HCT116 (cell line): ENCODE results near the gene SIRPG. TPM values are rescaled to one million over a fixed set of nuclear protein-coding genes. Genes with fewer than 3 reads are reported as not detected.

Experiments
- ATAC-seq: fragments of 200-7000 bp; cut with Tn5 transposase; 2 replicates; pipeline ENCODE4 v1.9.1; 2020; ENCODE audit warnings: mild to moderate bottlenecking, moderate library complexity
- BruUV-seq: library from RNA; stranded (reverse); fragments of 400-500 nt; replicated peaks from 2 replicates; lab custom pipeline; 2021; lab: Mats Ljungman, UMichigan
- CTCF ChIA-PET: fragments of 300-600 bp; sonication (Branson Sonifier 250); formaldehyde crosslinking; loops from one replicate; lab custom pipeline; 2021; ENCODE audit warnings: antibody characterized with exemption; lab: Charles Lee
- POLR2A ChIA-PET: fragments of 300-600, 350-600 bp; sonication (Branson Sonifier 250); formaldehyde crosslinking; loops from one replicate; lab custom pipeline; 2021; ENCODE audit warnings: antibody characterized with exemption; lab: Charles Lee
- RAD21 ChIA-PET, 2 experiments: fragments of 300-600 bp; sonication (Branson Sonifier 250); formaldehyde crosslinking; loops; one replicate each; lab custom pipeline; 2023; ENCODE audit warnings: low total read pairs in 2 of 2; ENCODE audit not compliant: uncharacterized antibody in 2 of 2, unreplicated experiment in 2 of 2, low non-redundant PET in 1 of 2; lab: Charles Lee
- DNase-seq: peaks from one replicate; pipeline ENCODE4 v3.0.0-alpha.2; 2010; ENCODE audit warnings: low read depth, low spot score
- H2AFZ ChIP-seq: fragments of 200-600 bp; shearing (Covaris generic), sonication (generic); 2 replicates; pipeline ENCODE4 v1.6.1; 2017; ENCODE audit warnings: low read depth, mixed run types, mixed read lengths, antibody characterized with exemption, low read length; ENCODE audit not compliant: poor library complexity, severe bottlenecking
- H3K27ac ChIP-seq: 2 replicates; pipeline ENCODE4 v1.5.1; 2012; ENCODE audit warnings: low read depth, low read length
- H3K27me3 ChIP-seq: fragments of 200-600 bp; sonication (generic); 2 replicates; pipeline ENCODE4 v1.6.1; 2016; ENCODE audit warnings: mixed run types, low read length, mixed read lengths; ENCODE audit not compliant: insufficient read depth
- H3K36me3 ChIP-seq, 2 experiments: fragments of 200-500 bp in 1 of 2; fragments of 200-600 bp in 1 of 2; sonication (Bioruptor generic) in 1 of 2; sonication (generic) in 1 of 2; 2 replicates each; pipeline versions ENCODE4 v1.5.1 to v1.6.1; 2014 to 2016; ENCODE audit warnings: low read length in 2 of 2, inconsistent platforms in 1 of 2, mixed read lengths in 1 of 2, mixed run types in 1 of 2; ENCODE audit not compliant: insufficient read depth in 2 of 2, control insufficient read depth in 1 of 2
- H3K4me1 ChIP-seq, 2 experiments: fragments of 200-600 bp in 1 of 2; sonication (generic) in 1 of 2; 2 replicates each; pipeline versions ENCODE4 v1.5.1 to v1.6.1; 2012 to 2017; ENCODE audit warnings: low read length in 2 of 2, inconsistent platforms in 1 of 2, mild to moderate bottlenecking in 1 of 2, mixed read lengths in 1 of 2, mixed run types in 1 of 2, moderate library complexity in 1 of 2; ENCODE audit not compliant: insufficient read depth in 2 of 2, control insufficient read depth in 1 of 2
- H3K4me2 ChIP-seq: fragments of 200-600 bp; sonication (generic); 2 replicates; pipeline ENCODE4 v1.6.1; 2017; ENCODE audit warnings: mixed run types, low read length, mixed read lengths
- H3K4me3 ChIP-seq, 2 experiments: fragments of 200-600 bp in 1 of 2; sonication (generic) in 1 of 2; replicated peaks in 1 of 2; 2 replicates each; pipeline ENCODE4 v1.5.1; 2011 to 2016; ENCODE audit warnings: low read length in 2 of 2, control low read depth in 1 of 2, low read depth in 1 of 2, mild to moderate bottlenecking in 1 of 2, mixed read lengths in 1 of 2, mixed run types in 1 of 2
- H3K79me2 ChIP-seq: fragments of 200-600 bp; sonication (generic); 2 replicates; pipeline ENCODE4 v1.6.1; 2017; ENCODE audit warnings: mild to moderate bottlenecking, mixed run types, low read length, moderate library complexity, mixed read lengths; ENCODE audit not compliant: insufficient read depth
- H3K9ac ChIP-seq: fragments of 200-600 bp; sonication (generic); 2 replicates; pipeline ENCODE4 v1.6.1; 2016; ENCODE audit warnings: low read length, mixed read lengths
- H3K9me2 ChIP-seq: fragments of 200-600 bp; sonication (generic), shearing (Covaris generic); 2 replicates; pipeline ENCODE4 v1.6.1; 2017; ENCODE audit warnings: mixed run types, mild to moderate bottlenecking, moderate library complexity; ENCODE audit not compliant: insufficient read depth
- H3K9me3 ChIP-seq, 2 experiments: fragments of 200-500 bp in 1 of 2; fragments of 200-600 bp in 1 of 2; sonication (Bioruptor generic) in 1 of 2; sonication (generic) in 1 of 2; 2 replicates each; pipeline ENCODE4 v1.6.1; 2014 to 2017; ENCODE audit warnings: low read length in 2 of 2, mixed read lengths in 2 of 2, inconsistent platforms in 1 of 2, low read depth in 1 of 2, mild to moderate bottlenecking in 1 of 2, mixed run types in 1 of 2, moderate library complexity in 1 of 2; ENCODE audit not compliant: control insufficient read depth in 1 of 2, insufficient read depth in 1 of 2
- H4K20me1 ChIP-seq: fragments of 200-600 bp; sonication (generic), shearing (Covaris generic); 2 replicates; pipeline ENCODE4 v1.6.1; 2017; ENCODE audit warnings: mixed run types, mild to moderate bottlenecking, moderate library complexity; ENCODE audit not compliant: insufficient read depth
- ATF3 ChIP-seq: IDR thresholded peaks from 2 replicates; pipeline ENCODE4 v1.6.1; 2012
- CBX3 ChIP-seq: IDR thresholded peaks from 2 replicates; pipeline ENCODE4 v1.6.1; 2012; ENCODE audit warnings: low read depth
- CEBPB ChIP-seq: IDR thresholded peaks from 2 replicates; pipeline ENCODE4 v1.6.1; 2012; ENCODE audit warnings: low read depth
- REST ChIP-seq: IDR thresholded peaks from 2 replicates; pipeline ENCODE4 v1.6.1; 2012; ENCODE audit warnings: low read depth
- SIN3A ChIP-seq: IDR thresholded peaks from 2 replicates; pipeline ENCODE4 v1.6.1; 2012; ENCODE audit warnings: low read depth
- intact Hi-C: fragments of 100-400 bp; cut with micrococcal nuclease; formaldehyde crosslinking; loops from 2 replicates; pipeline ENCODE4 v1.10.0; 2022
- total RNA-seq: library from RNA; stranded (reverse); gene quantifications from one replicate; pipeline ENCODE4 v1.2.1, GENCODE V29; 2021; ENCODE audit not compliant: unreplicated experiment

SIRPG gene
- total RNA-seq, 1 experiment from 2014 or later: not detected

GRCh38 chr20:1661542-1662299 is 4.1 kb upstream of the SIRPG start:
- POLR2A ChIA-PET: no interaction called here
- Histone ChIP-seq H3K79me2 (no peaks in the 10 kb centered on the region), H2AFZ (no peak overlapping the region), H3K9me2 (no peaks in the 10 kb centered on the region), H3K4me3 (no peak overlapping the region), H4K20me1 (no peaks in the 10 kb centered on the region), H3K36me3 (no peaks in the 10 kb centered on the region), H3K9ac (no peak overlapping the region), H3K4me2 (no peak overlapping the region), H3K27ac (no peak overlapping the region), H3K4me1 (no peaks in the 10 kb centered on the region), H3K27me3 (peaks cover 44% of the 10 kb centered on the region), H3K9me3 (no peaks in the 10 kb centered on the region)
- TF ChIP-seq CEBPB: no peak
- no peak for TF ChIP-seq REST
- no peak for TF ChIP-seq SIN3A
- no peak for TF ChIP-seq ATF3
- TF ChIP-seq CBX3: no peak
- BruUV-seq: no TSS peak
- DNase-seq (no peak), ATAC-seq (no peak)
- RAD21 ChIA-PET: no interaction called here
- CTCF ChIA-PET: no interaction called here
- intact Hi-C loops: no loop called here
